HL-60 (cell line): Measurements from ENCODE around the gene PRR14L.

Experiments used
- DNase-seq, 2 experiments: peaks; one replicate each; pipeline ENCODE4 v3.0.0-alpha.2; 2010 to 2020; ENCODE audit warnings: low read depth in 1 of 2, low spot score in 1 of 2
- H3K27ac ChIP-seq: fragments of 250-450 bp; sonication (Bioruptor Pico); replicated peaks from 2 replicates; pipeline ENCODE4 v1.5.1; 2020; ENCODE audit warnings: mild to moderate bottlenecking, moderate library complexity
- H3K27me3 ChIP-seq: fragments of 250-450 bp; sonication (Bioruptor Pico); 2 replicates; pipeline ENCODE4 v1.5.1; 2021; ENCODE audit warnings: mild to moderate bottlenecking, moderate library complexity; ENCODE audit not compliant: insufficient read depth, poor library complexity, severe bottlenecking
- H3K4me3 ChIP-seq: replicated peaks from 2 replicates; pipeline ENCODE4 v1.5.1; 2011; ENCODE audit warnings: mild to moderate bottlenecking, control low read depth, low read length; ENCODE audit not compliant: insufficient read depth
- CTCF ChIP-seq: IDR thresholded peaks from one replicate; pipeline ENCODE4 v1.5.1; 2011; ENCODE audit warnings: low read length, control low read depth, inconsistent platforms; ENCODE audit not compliant: insufficient read depth
- GABPA ChIP-seq: IDR thresholded peaks from 2 replicates; pipeline ENCODE4 v1.6.1; 2012; ENCODE audit warnings: low read depth
- POLR2AphosphoS5 ChIP-seq: IDR thresholded peaks from 2 replicates; pipeline ENCODE4 v1.6.1; 2012; ENCODE audit warnings: low read depth
- SPI1 ChIP-seq: IDR thresholded peaks from 2 replicates; pipeline ENCODE4 v1.6.1; 2012; ENCODE audit warnings: low read depth, mild to moderate bottlenecking, borderline replicate concordance
- TF ChIP-seq, protein P1 (sequence below): IDR thresholded peaks from 2 replicates; pipeline ENCODE4 v1.6.1; 2012; ENCODE audit warnings: low read depth; ENCODE audit not compliant: insufficient replicate concordance

The PRR14L gene

GRCh38 chr22:31683181-31684105 is 66.5 kb downstream of the PRR14L start:
- H3K27ac ChIP-seq, result no peak overlapping the region
- no peak overlapping the region for H3K4me3 ChIP-seq
- TF ChIP-seq POLR2AphosphoS5, result no peak; the same call in 1 of the 2 replicates
- no peak for TF ChIP-seq GABPA
- TF ChIP-seq, protein P1, sequence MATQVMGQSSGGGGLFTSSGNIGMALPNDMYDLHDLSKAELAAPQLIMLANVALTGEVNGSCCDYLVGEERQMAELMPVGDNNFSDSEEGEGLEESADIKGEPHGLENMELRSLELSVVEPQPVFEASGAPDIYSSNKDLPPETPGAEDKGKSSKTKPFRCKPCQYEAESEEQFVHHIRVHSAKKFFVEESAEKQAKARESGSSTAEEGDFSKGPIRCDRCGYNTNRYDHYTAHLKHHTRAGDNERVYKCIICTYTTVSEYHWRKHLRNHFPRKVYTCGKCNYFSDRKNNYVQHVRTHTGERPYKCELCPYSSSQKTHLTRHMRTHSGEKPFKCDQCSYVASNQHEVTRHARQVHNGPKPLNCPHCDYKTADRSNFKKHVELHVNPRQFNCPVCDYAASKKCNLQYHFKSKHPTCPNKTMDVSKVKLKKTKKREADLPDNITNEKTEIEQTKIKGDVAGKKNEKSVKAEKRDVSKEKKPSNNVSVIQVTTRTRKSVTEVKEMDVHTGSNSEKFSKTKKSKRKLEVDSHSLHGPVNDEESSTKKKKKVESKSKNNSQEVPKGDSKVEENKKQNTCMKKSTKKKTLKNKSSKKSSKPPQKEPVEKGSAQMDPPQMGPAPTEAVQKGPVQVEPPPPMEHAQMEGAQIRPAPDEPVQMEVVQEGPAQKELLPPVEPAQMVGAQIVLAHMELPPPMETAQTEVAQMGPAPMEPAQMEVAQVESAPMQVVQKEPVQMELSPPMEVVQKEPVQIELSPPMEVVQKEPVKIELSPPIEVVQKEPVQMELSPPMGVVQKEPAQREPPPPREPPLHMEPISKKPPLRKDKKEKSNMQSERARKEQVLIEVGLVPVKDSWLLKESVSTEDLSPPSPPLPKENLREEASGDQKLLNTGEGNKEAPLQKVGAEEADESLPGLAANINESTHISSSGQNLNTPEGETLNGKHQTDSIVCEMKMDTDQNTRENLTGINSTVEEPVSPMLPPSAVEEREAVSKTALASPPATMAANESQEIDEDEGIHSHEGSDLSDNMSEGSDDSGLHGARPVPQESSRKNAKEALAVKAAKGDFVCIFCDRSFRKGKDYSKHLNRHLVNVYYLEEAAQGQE, result no peak
- TF ChIP-seq SPI1, result no peak
- no peak for TF ChIP-seq CTCF
- DNase-seq, result no peak
- H3K27me3 ChIP-seq, result no peaks in the 10 kb centered on the region

GRCh38 chr22:31682751-31683150 is 67.2 kb downstream of the PRR14L start:
- TF ChIP-seq, protein P1, result no peak
- no peak for TF ChIP-seq POLR2AphosphoS5
- TF ChIP-seq SPI1, result no peak
- H3K4me3 ChIP-seq, result no peak overlapping the region
- no peaks in the 10 kb centered on the region for H3K27me3 ChIP-seq
- DNase-seq, result no peak
- no peak overlapping the region for H3K27ac ChIP-seq

DNA sequence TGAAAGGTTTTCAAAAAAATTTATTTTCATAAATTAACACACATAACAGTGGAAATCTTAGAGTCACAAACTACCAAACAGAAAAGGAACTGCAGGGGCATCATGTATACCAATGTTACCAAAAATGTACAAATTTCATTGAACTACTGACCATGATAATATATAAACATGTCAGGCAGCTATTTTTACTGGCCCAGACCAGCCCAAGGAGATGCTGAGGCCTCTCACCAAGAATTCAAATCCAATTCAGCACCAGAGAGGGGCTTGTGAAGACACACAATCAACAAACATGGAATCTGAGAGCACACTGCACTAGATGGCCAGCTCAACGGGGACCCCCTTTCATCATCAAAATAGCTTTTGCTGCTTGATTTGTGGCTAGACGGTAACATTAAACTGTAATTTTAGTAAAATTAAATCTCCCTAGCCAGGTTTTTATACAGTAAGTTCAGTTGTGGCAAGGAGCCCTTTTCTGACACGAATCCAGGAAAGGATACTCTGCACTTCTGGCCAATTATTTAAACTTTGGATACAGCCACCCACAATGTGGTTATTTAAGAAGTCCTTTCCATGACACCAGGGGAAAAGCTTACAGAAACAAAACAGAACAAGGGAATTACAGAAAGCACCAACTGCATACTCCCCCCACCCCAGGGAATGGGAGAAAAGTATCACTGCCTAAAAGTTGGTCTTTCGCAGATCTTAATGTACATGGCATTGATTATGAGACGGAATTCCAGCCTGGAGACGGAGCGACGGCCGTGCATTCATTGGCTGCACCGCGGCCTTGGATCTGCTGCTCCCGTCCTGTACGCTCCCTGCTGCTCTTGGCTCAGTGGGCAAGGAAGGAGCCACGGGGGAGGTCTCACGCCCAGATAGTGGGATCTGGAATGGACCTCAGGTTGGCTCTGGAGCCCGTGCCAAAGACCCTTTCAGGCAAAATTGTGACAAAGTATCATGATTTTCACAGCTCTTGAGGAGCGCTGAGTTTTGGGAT is 68.3 kb downstream of the PRR14L start:
- TF ChIP-seq CTCF (no peak), GABPA (no peak), SPI1 (no peak), POLR2AphosphoS5 (0 out of 2 replicates have a peak, but pooled peaks have one; percentile 32)
- Histone ChIP-seq H3K27ac (no peak overlapping the region), H3K27me3 (no peaks in the 10 kb centered on the region), H3K4me3 (no peak overlapping the region)
- no peak for DNase-seq
